ENCODE measurements around the gene CPED1.

CPED1 gene

DNA sequence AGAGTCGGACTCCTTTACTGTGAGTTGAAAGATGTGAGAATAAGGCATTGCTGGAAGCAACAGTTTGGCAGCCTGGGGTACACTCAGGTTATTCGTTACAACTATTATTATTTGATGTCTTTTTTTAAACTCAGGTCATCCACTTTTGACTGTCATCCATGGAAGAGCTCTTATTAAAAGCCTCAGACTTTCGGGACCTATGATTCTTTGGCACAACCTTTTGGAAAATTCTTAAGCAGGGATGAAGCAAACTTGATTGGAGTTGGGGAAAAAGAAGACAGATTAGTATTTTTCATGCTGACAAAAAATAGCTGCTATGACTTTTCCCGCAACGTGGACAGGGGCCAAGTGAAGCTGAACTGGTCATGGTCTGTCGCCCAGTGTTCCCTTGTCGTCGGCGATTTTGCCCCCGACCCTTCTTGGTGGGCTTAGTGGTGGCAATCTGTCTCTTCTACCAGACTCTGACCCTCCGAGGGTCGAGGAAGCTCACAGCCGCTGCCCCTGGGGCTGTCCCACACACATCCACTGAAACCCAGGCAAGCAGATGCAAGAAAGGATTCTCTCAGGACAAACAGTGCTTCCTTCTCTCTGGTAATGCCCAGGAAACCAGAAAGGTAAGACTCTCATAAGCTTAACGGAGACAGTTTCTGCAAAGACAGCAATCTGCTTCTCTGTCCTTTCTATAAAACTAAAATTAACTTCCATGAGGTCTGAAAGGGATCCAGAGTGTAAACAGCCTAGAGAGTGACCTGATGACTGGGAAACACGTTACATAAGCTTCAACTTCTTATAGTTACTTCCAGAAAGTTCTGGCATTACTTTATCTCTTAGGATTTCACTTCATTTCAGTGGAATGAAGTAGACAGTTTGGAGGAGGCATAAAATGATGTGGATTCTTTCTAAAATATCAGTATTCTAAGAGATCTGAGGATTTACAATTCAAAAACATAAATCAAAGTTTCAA lies 1.0 kb downstream of the CPED1 start:
- Histone ChIP-seq H3K4me1 (ENCODE audit: control insufficient read depth, insufficient read depth, low read length) (no peaks in the 10 kb centered on the region), H3K36me3 (ENCODE audit: control insufficient read depth, insufficient read depth, low read length) (no peaks in the 10 kb centered on the region), H3K27ac (ENCODE audit: low read length) (no peak overlapping the region), H3K9me3 (ENCODE audit: control insufficient read depth, insufficient read depth, low read length) (no peaks in the 10 kb centered on the region), H3K27me3 (ENCODE audit: control insufficient read depth, insufficient read depth, low read length) (peaks cover 5% of the 10 kb centered on the region; the same call in 1 of the 2 replicates), H3K4me3 (ENCODE audit: low read length) (no peak overlapping the region)
- no CpG with 5 or more reads among the region's 15 CpGs for WGBS (ENCODE audit: insufficient coverage, insufficient read length)
- DNase-seq (ENCODE audit: low read depth, low spot score): no peak

GRCh38 chr7:120990468-120991118 lies 2.1 kb downstream of the CPED1 start:
- Histone ChIP-seq H3K9me3 (ENCODE audit: control insufficient read depth, insufficient read depth, low read length) (no peaks in the 10 kb centered on the region), H3K27ac (ENCODE audit: low read length) (no peak overlapping the region), H3K4me3 (ENCODE audit: low read length) (no peak overlapping the region), H3K4me1 (ENCODE audit: control insufficient read depth, insufficient read depth, low read length) (no peaks in the 10 kb centered on the region), H3K27me3 (ENCODE audit: control insufficient read depth, insufficient read depth, low read length) (peaks cover 5% of the 10 kb centered on the region; the same call in 1 of the 2 replicates), H3K36me3 (ENCODE audit: control insufficient read depth, insufficient read depth, low read length) (no peaks in the 10 kb centered on the region)
- no CpG with 5 or more reads among the region's 6 CpGs for WGBS (ENCODE audit: insufficient coverage, insufficient read length)
- no peak for DNase-seq (ENCODE audit: low read depth, low spot score)

DNA sequence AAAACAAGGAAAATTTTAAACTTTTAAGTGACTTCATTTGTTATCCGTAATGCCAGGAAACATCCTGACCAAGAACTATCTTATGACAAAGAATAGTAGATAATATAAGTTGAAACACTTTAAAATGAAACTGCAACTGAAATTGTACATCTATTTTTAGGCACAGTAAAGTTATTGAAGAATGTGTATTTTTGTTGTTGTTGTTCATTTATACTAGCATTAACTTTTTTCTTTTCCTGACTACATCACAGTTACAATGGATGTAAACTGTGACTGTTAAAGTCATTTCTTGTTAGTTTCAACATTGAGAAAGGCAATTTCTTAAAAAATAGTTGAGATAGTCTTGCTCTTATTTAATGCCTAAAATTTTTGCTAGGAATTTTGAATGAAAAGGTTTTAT lies 2.6 kb downstream of the CPED1 start:
- no peaks in the 10 kb centered on the region for H3K36me3 ChIP-seq (ENCODE audit: control insufficient read depth, insufficient read depth, low read length)
- H3K4me3 ChIP-seq (ENCODE audit: low read length): no peak overlapping the region
- no peaks in the 10 kb centered on the region for H3K9me3 ChIP-seq (ENCODE audit: control insufficient read depth, insufficient read depth, low read length)
- no CpG with 5 or more reads among the region's 1 CpG for WGBS (ENCODE audit: insufficient coverage, insufficient read length)
- no peak overlapping the region for H3K27ac ChIP-seq (ENCODE audit: low read length)
- H3K4me1 ChIP-seq (ENCODE audit: control insufficient read depth, insufficient read depth, low read length): no peaks in the 10 kb centered on the region
- no peak for DNase-seq (ENCODE audit: low read depth, low spot score)
- peaks cover 5% of the 10 kb centered on the region; the same call in 1 of the 2 replicates for H3K27me3 ChIP-seq (ENCODE audit: control insufficient read depth, insufficient read depth, low read length)

- no peaks in the 10 kb centered on the region for H3K36me3 ChIP-seq (ENCODE audit: control insufficient read depth, insufficient read depth, low read length)
- H3K9me3 ChIP-seq (ENCODE audit: control insufficient read depth, insufficient read depth, low read length): no peaks in the 10 kb centered on the region
- DNase-seq (ENCODE audit: low read depth, low spot score): no peak
- H3K4me1 ChIP-seq (ENCODE audit: control insufficient read depth, insufficient read depth, low read length): no peaks in the 10 kb centered on the region
- H3K27ac ChIP-seq (ENCODE audit: low read length): no peak overlapping the region
- H3K4me3 ChIP-seq (ENCODE audit: low read length): no peak overlapping the region
- peaks cover 5% of the 10 kb centered on the region; the same call in 1 of the 2 replicates for H3K27me3 ChIP-seq (ENCODE audit: control insufficient read depth, insufficient read depth, low read length)
- no CpG with 5 or more reads among the region's 2 CpGs for WGBS (ENCODE audit: insufficient coverage, insufficient read length)
These were observed 3.1 kb downstream of the CPED1 start for GRCh38 chr7:120991581-120991980.

DNA sequence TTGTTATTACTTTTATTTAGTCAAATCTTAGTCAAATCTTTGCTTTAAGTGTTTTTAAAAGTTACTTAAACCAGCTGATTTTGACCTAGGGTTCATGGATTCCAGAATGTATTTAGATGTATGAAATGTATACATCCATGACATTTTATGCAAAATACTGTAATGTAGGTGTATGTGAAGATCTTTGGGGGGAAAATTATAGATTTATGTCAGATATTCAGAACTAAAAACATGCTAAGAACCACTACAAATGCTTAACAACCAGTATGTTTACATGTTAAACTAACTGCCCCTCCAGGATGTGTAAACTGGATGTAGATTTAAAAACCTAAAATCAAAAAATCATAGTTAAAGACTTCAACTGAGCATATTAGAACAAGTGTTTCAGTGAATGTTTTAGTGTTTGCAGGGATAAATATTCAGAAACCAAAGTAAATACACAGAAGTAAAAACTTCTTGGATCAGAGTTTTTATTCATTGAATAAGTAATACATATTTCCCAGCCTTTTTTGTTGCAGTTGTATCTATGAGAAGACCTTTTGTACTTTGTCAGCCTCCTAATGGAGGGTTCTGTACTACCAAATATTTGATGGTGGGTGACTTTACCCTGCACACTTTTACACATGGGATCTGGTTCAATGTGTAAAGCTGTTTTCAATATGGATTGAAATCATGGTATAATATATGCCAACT lies 3.9 kb downstream of the CPED1 start:
- DNase-seq (ENCODE audit: low read depth, low spot score): no peak
- Histone ChIP-seq H3K27me3 (ENCODE audit: control insufficient read depth, insufficient read depth, low read length) (peaks cover 5% of the 10 kb centered on the region; the same call in 1 of the 2 replicates), H3K9me3 (ENCODE audit: control insufficient read depth, insufficient read depth, low read length) (no peaks in the 10 kb centered on the region), H3K4me1 (ENCODE audit: control insufficient read depth, insufficient read depth, low read length) (no peaks in the 10 kb centered on the region), H3K27ac (ENCODE audit: low read length) (no peak overlapping the region), H3K4me3 (ENCODE audit: low read length) (no peak overlapping the region), H3K36me3 (ENCODE audit: control insufficient read depth, insufficient read depth, low read length) (no peaks in the 10 kb centered on the region)

GRCh38 chr7:120992965-120993494 lies 4.5 kb downstream of the CPED1 start:
- H3K9me3 ChIP-seq (ENCODE audit: control insufficient read depth, insufficient read depth, low read length): no peaks in the 10 kb centered on the region
- DNase-seq (ENCODE audit: low read depth, low spot score): no peak
- no peaks in the 10 kb centered on the region for H3K4me1 ChIP-seq (ENCODE audit: control insufficient read depth, insufficient read depth, low read length)
- no peaks in the 10 kb centered on the region for H3K36me3 ChIP-seq (ENCODE audit: control insufficient read depth, insufficient read depth, low read length)
- no peak overlapping the region for H3K27ac ChIP-seq (ENCODE audit: low read length)
- no peak overlapping the region for H3K4me3 ChIP-seq (ENCODE audit: low read length)
- peaks cover 4% of the 10 kb centered on the region; the same call in 1 of the 2 replicates for H3K27me3 ChIP-seq (ENCODE audit: control insufficient read depth, insufficient read depth, low read length)

DNA sequence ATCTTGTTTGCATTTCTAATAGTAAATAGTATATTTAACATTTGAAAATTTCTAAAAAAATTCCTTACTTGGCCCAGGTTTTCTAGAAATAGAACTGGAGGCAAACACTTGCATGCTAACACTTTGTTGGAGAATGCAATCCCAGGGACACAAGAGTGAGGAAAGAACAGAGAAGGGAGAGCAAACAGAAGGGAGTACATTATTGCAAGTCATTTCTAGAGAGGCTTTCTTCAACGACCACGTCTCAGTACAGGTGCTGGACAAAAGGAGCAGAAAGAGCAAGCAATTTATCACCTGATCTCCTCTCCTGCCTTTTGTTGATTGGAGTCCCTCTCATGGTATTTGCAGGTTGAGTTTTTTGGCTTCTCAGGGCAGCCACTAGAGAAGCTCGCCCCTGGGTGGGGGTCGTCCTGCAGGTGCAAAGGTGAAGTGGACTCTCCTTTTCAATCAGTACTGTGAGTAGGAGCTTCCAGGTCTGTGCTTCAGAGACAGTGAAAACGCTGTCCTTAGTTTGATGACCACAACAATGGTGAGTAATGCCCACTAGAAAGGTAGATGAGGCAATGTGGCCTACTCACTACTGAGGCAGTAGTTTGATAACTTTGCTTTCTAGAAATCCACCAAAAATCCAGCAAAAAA lies 5.2 kb downstream of the CPED1 start:
- no peaks in the 10 kb centered on the region for H3K36me3 ChIP-seq (ENCODE audit: control insufficient read depth, insufficient read depth, low read length)
- no peak overlapping the region for H3K27ac ChIP-seq (ENCODE audit: low read length)
- H3K4me1 ChIP-seq (ENCODE audit: control insufficient read depth, insufficient read depth, low read length): no peaks in the 10 kb centered on the region
- H3K27me3 ChIP-seq (ENCODE audit: control insufficient read depth, insufficient read depth, low read length): peaks cover 1% of the 10 kb centered on the region; the same call in 1 of the 2 replicates
- H3K4me3 ChIP-seq (ENCODE audit: low read length): no peak overlapping the region
- no CpG with 5 or more reads among the region's 5 CpGs for WGBS (ENCODE audit: insufficient coverage, insufficient read length)
- no peak for DNase-seq (ENCODE audit: low read depth, low spot score)
- H3K9me3 ChIP-seq (ENCODE audit: control insufficient read depth, insufficient read depth, low read length): no peaks in the 10 kb centered on the region

GRCh38 chr7:120994512-120995410 lies 6.2 kb downstream of the CPED1 start:
- Histone ChIP-seq H3K27me3 (ENCODE audit: control insufficient read depth, insufficient read depth, low read length) (no peaks in the 10 kb centered on the region), H3K4me1 (ENCODE audit: control insufficient read depth, insufficient read depth, low read length) (no peaks in the 10 kb centered on the region), H3K9me3 (ENCODE audit: control insufficient read depth, insufficient read depth, low read length) (no peaks in the 10 kb centered on the region), H3K36me3 (ENCODE audit: control insufficient read depth, insufficient read depth, low read length) (no peaks in the 10 kb centered on the region), H3K27ac (ENCODE audit: low read length) (no peak overlapping the region), H3K4me3 (ENCODE audit: low read length) (no peak overlapping the region)
- WGBS (ENCODE audit: insufficient coverage, insufficient read length): no CpG with 5 or more reads among the region's 5 CpGs
- DNase-seq (ENCODE audit: low read depth, low spot score): no peak

- H3K27ac ChIP-seq (ENCODE audit: low read length): no peak overlapping the region
- no peaks in the 10 kb centered on the region for H3K36me3 ChIP-seq (ENCODE audit: control insufficient read depth, insufficient read depth, low read length)
- H3K4me1 ChIP-seq (ENCODE audit: control insufficient read depth, insufficient read depth, low read length): no peaks in the 10 kb centered on the region
- no CpG with 5 or more reads among the region's 2 CpGs for WGBS (ENCODE audit: insufficient coverage, insufficient read length)
- no peak overlapping the region for H3K4me3 ChIP-seq (ENCODE audit: low read length)
- DNase-seq (ENCODE audit: low read depth, low spot score): no peak
- no peaks in the 10 kb centered on the region for H3K9me3 ChIP-seq (ENCODE audit: control insufficient read depth, insufficient read depth, low read length)
- H3K27me3 ChIP-seq (ENCODE audit: control insufficient read depth, insufficient read depth, low read length): no peaks in the 10 kb centered on the region
These were observed 7.1 kb downstream of the CPED1 start for GRCh38 chr7:120995654-120996053.

Data from iPS DF 6.9 (cell line).